ENCODE results near the gene WIZ. TPM values are rescaled to one million over a fixed set of nuclear protein-coding genes. Genes with fewer than 3 reads are reported as not detected.

WIZ gene
- total and polyA plus RNA-seq, 2 of the 4 experiments (the other 2 are of a cell fraction): 0.90 to 27.1 TPM

DNA sequence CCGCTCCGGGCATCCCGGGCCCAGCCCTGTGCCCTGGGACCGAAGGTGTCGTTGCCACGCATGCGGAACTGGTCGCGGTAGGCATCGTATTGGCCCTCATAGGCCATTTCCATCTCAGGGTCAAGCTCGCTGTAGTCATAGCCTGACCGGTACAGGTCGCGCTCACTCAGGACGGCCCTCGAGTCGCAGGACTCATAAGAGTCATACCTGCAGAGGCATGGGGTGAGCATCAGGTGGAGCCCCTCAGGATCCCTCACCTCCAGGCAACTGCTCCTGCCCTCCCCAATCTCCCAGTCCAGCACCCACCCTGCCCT, 48.4 kb downstream of the WIZ start:
- ChIA-PET CTCF (no interaction called here), POLR2A (ENCODE audit: unreplicated experiment) (no interaction called here)
- Histone ChIP-seq H3K4ac (ENCODE audit: low read depth, low read length) (no peak overlapping the region), H3K9me1 (ENCODE audit: insufficient read depth, low read length) (peaks cover 4% of the 10 kb centered on the region; the same call in 1 of the 2 replicates), H3K9me3 (ENCODE audit: control insufficient read depth, insufficient read depth, low read length) (no peaks in the 10 kb centered on the region), H3K4me3 (ENCODE audit: insufficient read depth, low read depth, low read length) (no peak overlapping the region), H3K4me2 (ENCODE audit: low read depth, low read length) (no peak overlapping the region), H4K5ac (ENCODE audit: low read depth, low read length) (no peak overlapping the region), H3K9ac (ENCODE audit: low read depth, low read length) (no peak overlapping the region), H2BK5ac (ENCODE audit: low read depth, low read length, poor library complexity, severe bottlenecking) (no peak overlapping the region), H2BK15ac (ENCODE audit: low read depth, low read length) (no peak overlapping the region), H4K8ac (ENCODE audit: low read depth in 2 of 2, low read length in 2 of 2) (no peak overlapping the region), H3K56ac (ENCODE audit: extremely low read depth, insufficient read depth, low read length) (no peak overlapping the region), H3K4me1 (ENCODE audit: control insufficient read depth, insufficient read depth, low read length) (peaks cover 5% of the 10 kb centered on the region; the same call in 1 of the 2 replicates), H3K36me3 (ENCODE audit: control insufficient read depth, insufficient read depth, low read length) (peaks cover 73% of the 10 kb centered on the region), H3K23ac (ENCODE audit: low read depth, low read length) (no peak overlapping the region), H2AK9ac (replicated peaks; ENCODE audit: low read depth, low read length, poor library complexity) (no peak overlapping the region), H2BK120ac (ENCODE audit: low read depth, low read length) (no peak overlapping the region), H3K27ac (ENCODE audit: insufficient read depth, low read length) (no peak overlapping the region), H4K20me1 (ENCODE audit: insufficient read depth, low read length) (peaks cover 91% of the 10 kb centered on the region), H3K79me1 (ENCODE audit: low read depth in 1 of 2, low read length in 2 of 2) (peaks cover 4 to 77% of the 10 kb centered on the region in 2 experiments; a peak in 3 of 4 replicates), H3K27me3 (ENCODE audit: control insufficient read depth, insufficient read depth, low read length) (no peaks in the 10 kb centered on the region), H4K91ac (ENCODE audit: insufficient read depth, low read depth, low read length) (no peak overlapping the region), H3K18ac (ENCODE audit: low read depth, low read length) (no peak overlapping the region), H2AFZ (replicated peaks; ENCODE audit: low read length, poor library complexity) (no peak overlapping the region), H2AK5ac (ENCODE audit: low read depth, low read length) (no peak overlapping the region), H2BK20ac (ENCODE audit: low read depth, low read length) (no peak overlapping the region), H3K14ac (replicated peaks; ENCODE audit: low read depth, low read length) (no peak overlapping the region)
- BruUV-seq (replicated peaks): no TSS peak
- in situ Hi-C loops (cut with MboI; ENCODE audit: low sequenced_read_pairs) (loop anchor here (25.0 kb wide), 1 partner anchor 786 kb away; the partner anchor contains the start of genes AP1M1 and FAM32A), intact Hi-C loops (cut with micrococcal nuclease) (no loop called here), dilution Hi-C loops (cut with HindIII; ENCODE audit: low sequenced_read_pairs, unreplicated experiment) (no loop called here)
- TF ChIP-seq FOS (IDR thresholded peaks at IDR 0.05; ENCODE audit: low read depth, low read length) (no peak), RFX5 (IDR thresholded peaks at IDR 0.05; ENCODE audit: low read depth, low read length) (no peak)
- TF ChIP-seq, protein P1, sequence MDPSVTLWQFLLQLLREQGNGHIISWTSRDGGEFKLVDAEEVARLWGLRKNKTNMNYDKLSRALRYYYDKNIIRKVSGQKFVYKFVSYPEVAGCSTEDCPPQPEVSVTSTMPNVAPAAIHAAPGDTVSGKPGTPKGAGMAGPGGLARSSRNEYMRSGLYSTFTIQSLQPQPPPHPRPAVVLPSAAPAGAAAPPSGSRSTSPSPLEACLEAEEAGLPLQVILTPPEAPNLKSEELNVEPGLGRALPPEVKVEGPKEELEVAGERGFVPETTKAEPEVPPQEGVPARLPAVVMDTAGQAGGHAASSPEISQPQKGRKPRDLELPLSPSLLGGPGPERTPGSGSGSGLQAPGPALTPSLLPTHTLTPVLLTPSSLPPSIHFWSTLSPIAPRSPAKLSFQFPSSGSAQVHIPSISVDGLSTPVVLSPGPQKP (IDR thresholded peaks at IDR 0.05; ENCODE audit: borderline replicate concordance, low read depth, low read length): no peak
- TF ChIP-seq, protein P2, sequence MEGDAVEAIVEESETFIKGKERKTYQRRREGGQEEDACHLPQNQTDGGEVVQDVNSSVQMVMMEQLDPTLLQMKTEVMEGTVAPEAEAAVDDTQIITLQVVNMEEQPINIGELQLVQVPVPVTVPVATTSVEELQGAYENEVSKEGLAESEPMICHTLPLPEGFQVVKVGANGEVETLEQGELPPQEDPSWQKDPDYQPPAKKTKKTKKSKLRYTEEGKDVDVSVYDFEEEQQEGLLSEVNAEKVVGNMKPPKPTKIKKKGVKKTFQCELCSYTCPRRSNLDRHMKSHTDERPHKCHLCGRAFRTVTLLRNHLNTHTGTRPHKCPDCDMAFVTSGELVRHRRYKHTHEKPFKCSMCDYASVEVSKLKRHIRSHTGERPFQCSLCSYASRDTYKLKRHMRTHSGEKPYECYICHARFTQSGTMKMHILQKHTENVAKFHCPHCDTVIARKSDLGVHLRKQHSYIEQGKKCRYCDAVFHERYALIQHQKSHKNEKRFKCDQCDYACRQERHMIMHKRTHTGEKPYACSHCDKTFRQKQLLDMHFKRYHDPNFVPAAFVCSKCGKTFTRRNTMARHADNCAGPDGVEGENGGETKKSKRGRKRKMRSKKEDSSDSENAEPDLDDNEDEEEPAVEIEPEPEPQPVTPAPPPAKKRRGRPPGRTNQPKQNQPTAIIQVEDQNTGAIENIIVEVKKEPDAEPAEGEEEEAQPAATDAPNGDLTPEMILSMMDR (conservative IDR thresholded peaks at IDR 0.05; ENCODE audit: low read depth, low read length): no peak
- no peak for ATAC-seq (ENCODE audit: low read depth)
- no CpG with 5 or more reads among the region's 17 CpGs for WGBS, 2 experiments (ENCODE audit: extremely low coverage in 2 of 2, insufficient read length in 1 of 2)
- no peak for DNase-seq

Data from IMR-90 (cell line).